Measurements from ENCODE around the gene PPM1E.

- TF ChIP-seq CTCF (IDR thresholded peaks at IDR 0.05) (no peak), POLR2A (IDR thresholded peaks at IDR 0.05) (no peak), POLR2AphosphoS5 (IDR thresholded peaks at IDR 0.05) (no peak)
These were observed 269.3 kb downstream of the PPM1E start for GRCh38 chr17:59024916-59025315.

Data from transverse colon (tissue), 4 donors.